Panc1 (cell line): Measurements from ENCODE around the gene ST3GAL6.

Source experiments
- CTCF ChIP-seq: fragments of 450-650 bp; IDR thresholded peaks from 2 replicates; pipeline ENCODE4 v1.5.1; 2017; ENCODE audit warnings: mild to moderate bottlenecking
- POLR2AphosphoS5 ChIP-seq: IDR thresholded peaks from 2 replicates; pipeline ENCODE4 v1.6.1; 2012; ENCODE audit warnings: mild to moderate bottlenecking, low read depth, low read length, moderate library complexity
- REST ChIP-seq, 2 experiments: IDR thresholded peaks; 2 replicates each; pipeline ENCODE4 v1.6.1; 2011 to 2012; ENCODE audit warnings: low read depth in 2 of 2, control low read depth in 1 of 2, low read length in 1 of 2, mild to moderate bottlenecking in 1 of 2, moderate library complexity in 1 of 2; ENCODE audit not compliant: insufficient read depth in 1 of 2
- SIN3A ChIP-seq: IDR thresholded peaks from 2 replicates; pipeline ENCODE4 v1.6.1; 2012; ENCODE audit warnings: low read depth, mild to moderate bottlenecking, low read length, moderate library complexity, borderline replicate concordance; ENCODE audit not compliant: insufficient read depth
- TCF7L2 ChIP-seq: IDR thresholded peaks from 2 replicates; pipeline ENCODE4 v1.6.1; 2011; ENCODE audit warnings: mild to moderate bottlenecking, low read depth, low read length, inconsistent platforms

- TF ChIP-seq POLR2AphosphoS5 (no peak), CTCF (no peak), REST (IDR thresholded peaks at IDR 0.05; ENCODE audit: insufficient read depth in 1 of 2, low read depth in 2 of 2, low read length in 1 of 2) (no peak), SIN3A (no peak), TCF7L2 (no peak)
These were observed 23.9 kb upstream of the ST3GAL6 start for GRCh38 chr3:98739266-98739665.
